ENCODE measurements around the gene FAM83E. TPM values are rescaled to one million over a fixed set of nuclear protein-coding genes. Genes with fewer than 3 reads are reported as not detected.
A peak's percentile ranks its signal among the peaks of the same experiment; 100 is the strongest.

The FAM83E gene
- polyA plus RNA-seq, 3 donors = not detected

GRCh38 chr19:48631225-48631624, 16.3 kb upstream of the FAM83E start:
- intact Hi-C loops (cut with micrococcal nuclease) = loop anchor here in 1 of 2 donors (10.0 kb wide), 2 partner anchors 306 to 334 kb away; partner anchors contain the start of genes EMP3 and FTL
- Mint-ChIP-seq H3K27me3 (ENCODE audit: low read depth in 3 of 3) (no peaks in the 10 kb centered on the region), H3K27ac (peak overlapping the region in 3 of 7 donors; percentile 8 to 77 (median 23)), H3K4me1 (peaks cover 60% of the 10 kb centered on the region), H3K36me3 (peaks cover 25 to 41% of the 10 kb centered on the region in 2 donors), H3K4me3 (peak overlapping the region in 1 of 2 donors; percentile 37), H3K9me3 (peaks cover 0 to 3% (median 0%) of the 10 kb centered on the region in 7 donors)
- no peak for DNase-seq
- TF ChIP-seq CTCF (IDR thresholded peaks at IDR 0.05) = no peak
- Histone ChIP-seq H3K4me3 (replicated peaks in 1 of 3; ENCODE audit: low read depth in 2 of 3, low read length in 3 of 3) (peak overlapping the region in 1 of 3 experiments; percentile 59), H3K9me3 (replicated peaks in 1 of 2; ENCODE audit: control insufficient read depth in 1 of 2, insufficient read depth in 1 of 2, low read length in 2 of 2) (no peaks in the 10 kb centered on the region), H3K27ac (ENCODE audit: low read depth in 1 of 2, low read length in 2 of 2) (peak overlapping the region; percentile 52 to 62), H3K27me3 (ENCODE audit: control insufficient read depth in 2 of 2, insufficient read depth in 2 of 2, low read length in 2 of 2) (no peaks in the 10 kb centered on the region), H3K79me2 (ENCODE audit: insufficient read depth, low read length) (peaks cover 30% of the 10 kb centered on the region), H3K4me2 (replicated peaks; ENCODE audit: extremely low read depth, low read length, poor library complexity, severe bottlenecking) (peak overlapping the region; percentile 69), H3K9ac (ENCODE audit: insufficient read depth, low read length, poor library complexity, severe bottlenecking) (peak overlapping the region; percentile 25), H3K36me3 (replicated peaks in 1 of 2; ENCODE audit: control insufficient read depth in 1 of 2, insufficient read depth in 2 of 2, low read length in 2 of 2) (peaks cover 22 to 44% of the 10 kb centered on the region in 2 donors), H3K4me1 (ENCODE audit: control insufficient read depth in 1 of 2, insufficient read depth in 2 of 2, low read length in 2 of 2) (peaks cover 69 to 84% of the 10 kb centered on the region in 2 donors), H4K20me1 (ENCODE audit: insufficient read depth, low read length) (peaks cover 35% of the 10 kb centered on the region), H2AFZ (ENCODE audit: insufficient read depth, low read depth, low read length, poor library complexity, severe bottlenecking) (no peak overlapping the region)
- WGBS (ENCODE audit: insufficient coverage) = 100% methylated on average over 1 of the region's 3 CpGs

- peaks cover 23% of the 10 kb centered on the region for H3K79me2 ChIP-seq (ENCODE audit: insufficient read depth, low read length)
- H3K9me3 ChIP-seq (replicated peaks in 1 of 2; ENCODE audit: control insufficient read depth in 1 of 2, insufficient read depth in 1 of 2, low read length in 2 of 2) = no peaks in the 10 kb centered on the region
- 19% methylated on average over 27 of the region's 47 CpGs for WGBS (ENCODE audit: insufficient coverage)
- intact Hi-C loops (cut with micrococcal nuclease) = loop anchor here in 1 of 2 donors (10.0 kb wide), 2 partner anchors 306 to 334 kb away; partner anchors contain the start of genes EMP3 and FTL
- H3K4me2 ChIP-seq (replicated peaks; ENCODE audit: extremely low read depth, low read length, poor library complexity, severe bottlenecking) = peak overlapping the region; percentile 69
- no peaks in the 10 kb centered on the region for H3K27me3 ChIP-seq (ENCODE audit: control insufficient read depth in 2 of 2, insufficient read depth in 2 of 2, low read length in 2 of 2)
- H3K27me3 Mint-ChIP-seq (ENCODE audit: low read depth in 3 of 3) = no peaks in the 10 kb centered on the region
- TF ChIP-seq CTCF (IDR thresholded peaks at IDR 0.05) = peak; percentile 21
- peaks cover 27 to 48% of the 10 kb centered on the region in 2 donors for H3K36me3 Mint-ChIP-seq
- H3K9ac ChIP-seq (ENCODE audit: insufficient read depth, low read length, poor library complexity, severe bottlenecking) = peak overlapping the region; percentile 25
- H3K9me3 Mint-ChIP-seq = peaks cover 0 to 3% (median 0%) of the 10 kb centered on the region in 7 donors
- H3K27ac Mint-ChIP-seq = peak overlapping the region; percentile 8 to 87 (median 81)
- peaks cover 27 to 51% of the 10 kb centered on the region in 2 donors for H3K36me3 ChIP-seq (replicated peaks in 1 of 2; ENCODE audit: control insufficient read depth in 1 of 2, insufficient read depth in 2 of 2, low read length in 2 of 2)
- peaks cover 36% of the 10 kb centered on the region for H4K20me1 ChIP-seq (ENCODE audit: insufficient read depth, low read length)
- no peak overlapping the region for H2AFZ ChIP-seq (ENCODE audit: insufficient read depth, low read depth, low read length, poor library complexity, severe bottlenecking)
- peak in 2 of 3 donors; percentile 45 to 54 for DNase-seq
- peak overlapping the region; percentile 37 to 67 for H3K4me3 Mint-ChIP-seq
- peak overlapping the region; percentile 52 to 62 for H3K27ac ChIP-seq (ENCODE audit: low read depth in 1 of 2, low read length in 2 of 2)
- H3K4me1 ChIP-seq (ENCODE audit: control insufficient read depth in 1 of 2, insufficient read depth in 2 of 2, low read length in 2 of 2) = peaks cover 68 to 76% of the 10 kb centered on the region in 2 donors
- peak overlapping the region in 1 of 3 experiments; percentile 59 for H3K4me3 ChIP-seq (replicated peaks in 1 of 3; ENCODE audit: low read depth in 2 of 3, low read length in 3 of 3)
- peaks cover 57% of the 10 kb centered on the region for H3K4me1 Mint-ChIP-seq
Observed at GRCh38 chr19:48630296-48631063, 15.6 kb upstream of the FAM83E start.
